Skeletal muscle tissue (tissue), 2 donors: ENCODE data around the gene ARF3. TPM values are rescaled to one million over a fixed set of nuclear protein-coding genes. Genes with fewer than 3 reads are reported as not detected.

Experiments used
- small RNA-seq: library from RNA; depleted of rRNA; stranded (forward); fragments of <200 nt; gene quantifications from one replicate; pipeline ENCODE3, GENCODE V24; 2014
- total RNA-seq: library from RNA; depleted of rRNA; stranded (reverse); fragments of >200 nt; gene quantifications from one replicate; pipeline ENCODE4 v1.2.3, GENCODE V29; 2014

Gene ARF3
- total RNA-seq, 1 donor from 2014 or later = 19.8 TPM

Small RNA genes lying within 50 kb of the gene (small RNA-seq; reads per million reads assigned to genes)
- gene AC073610.1 (not detected), gene RNU6-600P (not detected), gene RNU6-940P (not detected)

Other genes starting within 250 kb of the ARF3 start
- gene CCNT1, start 240.8 kb downstream of the ARF3 start, total RNA-seq = 27.7 TPM
- 37.6 TPM for gene ADCY6, start 168.4 kb downstream of the ARF3 start, total RNA-seq
- 4.2 TPM for gene CACNB3, start 139.0 kb downstream of the ARF3 start, total RNA-seq
- 56.9 TPM for gene DDX23, start 105.3 kb downstream of the ARF3 start, total RNA-seq
- under 0.01 TPM for gene RND1, start 91.6 kb downstream of the ARF3 start, total RNA-seq
- gene FKBP11, start 32.0 kb downstream of the ARF3 start, total RNA-seq = 5.7 TPM
- 0.52 TPM for gene WNT10B, start 14.2 kb upstream of the ARF3 start, total RNA-seq
- gene WNT1, start 20.8 kb upstream of the ARF3 start, total RNA-seq = not detected
- 18.8 TPM for gene DDN, start 41.9 kb upstream of the ARF3 start, total RNA-seq
- 41.8 TPM for gene PRKAG1, start 61.3 kb upstream of the ARF3 start, total RNA-seq
- 26.1 TPM for gene KMT2D, start 103.3 kb upstream of the ARF3 start, total RNA-seq
- 0.52 TPM for gene RHEBL1, start 112.5 kb upstream of the ARF3 start, total RNA-seq
- 1.6 TPM for gene DHH, start 137.3 kb upstream of the ARF3 start, total RNA-seq
- gene LMBR1L, start 153.4 kb upstream of the ARF3 start, total RNA-seq = 21.4 TPM
- 674 TPM for gene TUBA1B, start 173.9 kb upstream of the ARF3 start, total RNA-seq
- 942 TPM for gene TUBA1A, start 231.6 kb upstream of the ARF3 start, total RNA-seq